Stimulated activated CD4-positive, alpha-beta T cell treated with anti-CD3 and anti-CD28 coated beads, Interleukin-1b, Interleukin-23, amount 100 ng/mL, for 24 hours (primary cell): ENCODE results near the gene PARP11.

Experiments
- DNase-seq, 4 experiments: peaks; one replicate each; pipeline ENCODE4 v3.0.0-alpha.2; 2020; ENCODE audit warnings: low read depth in 4 of 4, low spot score in 1 of 4

Gene PARP11

GRCh38 chr12:3872800-3873636, at the start of gene PARP11:
TSS of gene PARP11 (minus strand) at chr12:3873399. CDS start at chr12:3873229, 170 bp downstream.
- DNase-seq, result peak; percentile 94 to 98 (median 98)

GRCh38 chr12:3922033-3922432, 48.8 kb upstream of the PARP11 start:
- no peak for DNase-seq

- DNase-seq, result no peak
Observed at GRCh38 chr12:3921526-3921925, 48.3 kb upstream of the PARP11 start.

- no peak for DNase-seq
Observed at GRCh38 chr12:3921151-3921471, 47.9 kb upstream of the PARP11 start.

GRCh38 chr12:3920351-3921150, 47.4 kb upstream of the PARP11 start:
- no peak for DNase-seq

- DNase-seq, result no peak
Observed at GRCh38 chr12:3913278-3913677, 40.1 kb upstream of the PARP11 start.

- DNase-seq, result no peak
Observed at GRCh38 chr12:3912863-3913262, 39.7 kb upstream of the PARP11 start.

GRCh38 chr12:3911409-3911808, 38.2 kb upstream of the PARP11 start:
- DNase-seq, result no peak

- DNase-seq, result no peak
Observed at GRCh38 chr12:3905664-3906063, 32.5 kb upstream of the PARP11 start.

GRCh38 chr12:3904999-3905398, 31.8 kb upstream of the PARP11 start:
- no peak for DNase-seq

GRCh38 chr12:3902921-3903320, 29.7 kb upstream of the PARP11 start:
- no peak for DNase-seq

- DNase-seq, result no peak
Observed at GRCh38 chr12:3901116-3901515, 27.9 kb upstream of the PARP11 start.

GRCh38 chr12:3898756-3899155, 25.6 kb upstream of the PARP11 start:
- DNase-seq, result no peak

- no peak for DNase-seq
Observed at GRCh38 chr12:3897371-3897971, 24.3 kb upstream of the PARP11 start.

- DNase-seq, result no peak
Observed at GRCh38 chr12:3896801-3897351, 23.7 kb upstream of the PARP11 start.

- DNase-seq, result no peak
Observed at GRCh38 chr12:3896356-3896755, 23.2 kb upstream of the PARP11 start.

GRCh38 chr12:3892631-3893030, 19.4 kb upstream of the PARP11 start:
- no peak for DNase-seq

GRCh38 chr12:3891201-3891600, 18.0 kb upstream of the PARP11 start:
- no peak for DNase-seq

- DNase-seq, result no peak
Observed at GRCh38 chr12:3888659-3889058, 15.5 kb upstream of the PARP11 start.

GRCh38 chr12:3885277-3886094, 12.3 kb upstream of the PARP11 start:
- peak in 1 of 4 experiments; percentile 24 for DNase-seq

GRCh38 chr12:3884671-3885070, 11.5 kb upstream of the PARP11 start:
- no peak for DNase-seq
